Breast epithelium (tissue), 3 donors: ENCODE measurements around the gene MAML3.

Source experiments
- CTCF ChIP-seq, 3 donors: fragments of 450-650 bp; IDR thresholded peaks; one replicate each; pipeline ENCODE4 v1.5.1; 2016 to 2017; ENCODE audit warnings: antibody characterized with exemption in 3 of 3, mild to moderate bottlenecking in 3 of 3, moderate library complexity in 3 of 3
- POLR2A ChIP-seq: fragments of 450-650 bp; IDR thresholded peaks from one replicate; pipeline ENCODE4 v1.6.1; 2016; ENCODE audit warnings: antibody characterized with exemption, mild to moderate bottlenecking, moderate library complexity
- POLR2AphosphoS5 ChIP-seq, 3 donors: sonication (generic); formaldehyde crosslinking; IDR thresholded peaks; one replicate each; pipeline ENCODE4 v1.6.1; 2017; ENCODE audit warnings: antibody characterized with exemption in 3 of 3

- TF ChIP-seq POLR2A (no peak), CTCF (IDR thresholded peaks at IDR 0.05) (no peak), POLR2AphosphoS5 (IDR thresholded peaks at IDR 0.05) (no peak)
Measured at GRCh38 chr4:139943277-139943676, 210.7 kb downstream of the MAML3 start.
